ENCODE measurements around the gene HOXA5.

HOXA5 gene

DNA sequence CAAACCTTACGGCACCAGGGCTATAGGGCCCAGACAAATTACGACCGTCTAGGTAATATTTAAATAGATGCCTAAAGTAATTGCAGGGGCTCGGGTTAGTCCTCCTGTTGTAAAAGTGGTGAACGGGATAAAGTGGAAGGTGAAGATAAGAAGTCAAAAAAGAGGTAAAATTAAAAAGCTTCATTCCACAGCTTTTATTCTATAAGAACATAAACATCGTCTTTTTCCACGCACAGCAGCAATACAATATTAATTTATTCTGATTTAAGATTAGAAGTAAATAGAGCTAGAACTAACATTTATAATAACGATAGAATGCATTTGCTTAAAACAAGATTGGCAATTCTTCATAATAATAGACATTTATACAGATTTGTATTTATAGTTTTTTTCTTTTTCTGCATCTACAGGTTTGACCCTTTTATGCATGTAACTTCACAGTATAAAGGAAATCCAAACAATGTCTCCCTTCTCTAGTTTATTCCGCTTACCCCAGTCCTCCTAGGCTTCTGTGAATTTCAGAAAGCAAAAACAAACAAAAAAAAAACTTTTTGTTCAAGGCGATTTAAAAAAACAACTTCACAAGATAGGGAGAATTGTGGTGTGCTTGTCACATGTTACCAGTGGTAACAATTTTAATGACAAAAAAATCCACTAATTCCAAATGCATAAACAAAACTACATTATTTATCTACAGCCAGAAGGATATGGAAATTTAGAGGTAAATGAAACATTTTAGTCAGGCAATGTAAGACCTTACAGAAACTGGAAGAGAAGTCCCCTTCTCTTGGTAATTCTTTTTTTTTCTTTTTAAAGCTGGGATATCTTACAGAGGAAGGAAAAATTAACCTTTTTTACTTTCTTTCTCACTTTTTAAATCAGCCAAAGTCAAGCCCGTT is 27.2 kb upstream of the HOXA5 start:
- DNase-seq, result no peak

DNA sequence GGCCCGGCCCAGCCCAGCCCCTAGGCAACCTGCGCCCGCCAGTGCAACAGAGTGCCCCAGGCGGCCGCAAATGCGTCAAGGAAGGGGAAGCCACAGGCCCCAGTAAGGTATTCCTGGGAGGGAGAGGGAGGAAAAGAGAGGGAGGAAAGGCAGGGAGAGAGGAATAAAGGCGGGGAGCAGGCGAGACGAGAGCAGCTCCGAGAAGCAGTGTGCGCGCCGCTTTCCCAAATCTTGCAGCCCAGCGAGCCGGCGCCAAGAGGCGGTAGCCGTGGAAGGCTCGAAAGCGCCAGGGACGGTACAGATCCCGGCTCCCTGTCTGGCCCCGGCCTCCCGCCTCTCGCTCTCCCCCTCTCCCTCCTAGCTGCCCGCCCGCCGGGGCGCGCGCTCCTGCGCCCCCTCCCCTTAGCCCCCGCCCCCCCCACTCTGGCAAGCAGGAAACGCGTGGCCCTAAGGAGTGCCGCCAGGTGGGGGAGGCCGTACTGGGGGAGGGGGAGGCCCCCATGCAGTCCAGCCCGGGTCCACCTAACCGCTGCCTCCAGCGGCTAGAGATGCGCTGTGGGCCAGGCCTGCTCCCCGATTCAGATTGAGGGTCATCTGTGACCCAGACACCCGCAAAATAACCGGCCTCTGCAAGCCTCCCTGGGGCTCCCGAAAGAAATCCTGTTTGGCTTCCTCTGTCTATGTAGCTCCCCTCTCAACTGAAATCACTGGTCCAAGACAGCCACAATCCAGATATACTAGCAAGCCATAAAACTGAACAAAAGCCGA is 26.4 kb upstream of the HOXA5 start:
- DNase-seq, result peak; percentile 51

DNA sequence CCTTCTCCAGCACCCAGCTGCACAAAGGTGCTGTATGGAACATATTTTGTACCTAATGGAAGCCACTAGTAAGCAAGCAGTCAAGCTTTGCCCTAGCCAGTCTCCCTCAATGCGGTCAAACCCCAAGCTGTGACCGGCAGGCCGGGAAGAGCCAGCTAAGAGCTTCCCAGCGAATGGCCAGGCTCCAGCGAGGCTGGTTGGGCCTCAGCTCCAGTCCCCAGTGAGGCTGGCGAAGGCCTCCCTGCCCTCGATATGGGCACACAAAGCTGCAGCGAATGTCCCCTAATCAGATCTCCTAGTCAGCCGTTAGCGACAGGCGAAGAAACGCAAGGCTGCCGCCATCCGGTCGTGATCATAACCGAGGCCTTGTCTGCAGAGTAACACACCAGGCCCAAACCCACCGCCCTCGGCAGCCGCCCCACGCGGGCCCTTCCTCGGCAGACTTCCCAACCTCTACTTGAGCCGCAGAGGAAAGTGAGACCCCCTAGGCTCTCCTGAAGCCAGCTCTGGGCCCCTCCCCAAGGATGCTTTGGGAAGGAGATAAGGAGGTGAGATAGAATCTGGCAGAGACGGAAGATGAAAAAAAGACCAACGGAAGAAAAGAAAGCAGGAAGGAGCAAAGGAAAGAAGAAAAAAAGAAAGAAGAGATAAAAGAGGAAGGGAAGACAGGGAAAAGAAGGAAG is 24.9 kb upstream of the HOXA5 start:
- DNase-seq, result no peak

DNA sequence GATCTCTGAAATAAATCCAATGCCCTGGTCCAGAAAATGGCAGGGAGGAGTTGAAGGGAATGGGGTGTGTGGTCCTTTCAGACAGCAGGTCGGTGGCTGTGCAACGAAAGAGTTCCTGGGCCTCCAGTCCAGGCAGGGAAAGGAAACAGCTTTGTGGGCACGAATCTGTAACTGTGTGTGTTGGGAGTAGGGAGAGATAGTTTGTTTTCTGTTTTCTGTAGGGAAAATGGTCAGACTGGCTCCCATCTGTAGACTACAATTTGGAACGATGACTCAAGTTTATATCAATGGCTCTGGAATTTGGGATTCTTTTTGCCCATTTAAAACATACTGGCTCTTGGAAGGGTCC is 24.4 kb upstream of the HOXA5 start:
- no peak for DNase-seq

DNA sequence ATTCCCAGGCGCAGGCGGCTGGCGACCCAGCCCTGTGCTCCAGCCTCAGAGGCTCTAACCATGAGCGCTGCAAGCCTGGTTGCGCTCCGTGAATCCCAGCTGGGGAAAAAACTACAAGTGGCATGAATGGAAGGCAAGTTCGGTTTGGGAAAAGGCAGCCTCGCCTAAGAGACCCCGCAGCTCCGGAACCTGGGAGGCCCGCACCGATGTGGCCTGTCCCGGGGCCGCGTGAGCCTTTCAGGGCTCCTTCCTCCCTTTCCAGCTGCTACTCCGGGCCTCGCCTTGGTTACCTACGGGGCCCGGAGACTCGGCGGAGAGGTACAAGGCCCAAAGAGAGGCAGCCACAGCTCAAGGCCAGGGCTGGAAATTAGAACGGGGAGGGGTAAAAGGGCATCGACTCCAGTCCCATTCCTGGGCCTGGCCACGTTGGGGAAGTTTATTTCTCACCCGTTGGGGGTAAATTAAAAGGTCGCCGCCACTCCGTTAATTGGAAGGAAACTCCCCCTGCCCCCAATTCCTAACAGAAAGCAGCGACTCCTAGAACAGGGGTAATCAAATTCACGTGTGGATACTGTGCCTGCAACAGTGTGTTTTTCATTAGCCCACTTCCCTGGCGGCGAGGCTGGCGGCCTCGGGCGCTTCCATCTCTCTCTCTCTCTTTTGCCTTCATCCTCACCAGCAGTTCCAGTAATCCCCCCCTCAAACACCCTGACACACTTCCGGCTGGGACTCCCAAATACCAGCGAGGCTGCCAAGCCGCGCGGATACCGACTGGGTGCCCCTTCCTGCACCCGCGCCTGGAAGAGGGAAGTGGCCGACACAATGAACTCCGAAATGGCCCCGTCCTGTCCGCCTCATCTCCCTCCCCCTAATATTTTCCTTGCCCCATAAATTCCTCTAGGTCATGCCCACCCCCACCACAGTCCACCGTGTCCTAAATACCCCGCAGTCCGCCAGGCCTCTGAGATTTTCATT is 23.3 kb upstream of the HOXA5 start:
- DNase-seq, result no peak

DNA sequence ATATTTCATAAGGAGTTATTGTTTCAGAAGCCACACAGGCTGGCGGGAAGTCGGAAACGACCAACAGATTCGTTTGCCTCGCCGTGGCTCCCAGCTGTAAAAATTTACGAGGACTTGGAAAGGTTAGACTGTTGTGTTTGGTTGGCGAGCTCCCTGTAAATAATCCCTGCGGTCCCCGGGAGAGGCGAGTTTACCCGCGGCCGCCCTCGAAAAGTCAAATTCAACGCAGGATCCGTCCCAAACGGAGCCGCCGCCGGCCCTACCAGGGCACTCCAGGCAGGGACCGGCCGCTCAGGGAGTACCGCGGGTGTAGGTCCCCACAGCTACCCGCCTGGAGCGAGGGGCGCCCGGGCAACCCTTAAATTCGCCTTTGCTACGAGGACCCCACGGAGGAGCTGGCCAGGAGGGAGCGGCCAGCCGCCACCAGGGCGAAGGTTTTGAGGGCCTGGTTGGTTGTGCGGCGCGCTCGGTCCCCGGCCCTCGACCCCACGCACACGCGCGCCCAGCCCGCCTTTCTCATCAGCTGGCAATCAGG is 22.6 kb upstream of the HOXA5 start:
- DNase-seq, result no peak

DNA sequence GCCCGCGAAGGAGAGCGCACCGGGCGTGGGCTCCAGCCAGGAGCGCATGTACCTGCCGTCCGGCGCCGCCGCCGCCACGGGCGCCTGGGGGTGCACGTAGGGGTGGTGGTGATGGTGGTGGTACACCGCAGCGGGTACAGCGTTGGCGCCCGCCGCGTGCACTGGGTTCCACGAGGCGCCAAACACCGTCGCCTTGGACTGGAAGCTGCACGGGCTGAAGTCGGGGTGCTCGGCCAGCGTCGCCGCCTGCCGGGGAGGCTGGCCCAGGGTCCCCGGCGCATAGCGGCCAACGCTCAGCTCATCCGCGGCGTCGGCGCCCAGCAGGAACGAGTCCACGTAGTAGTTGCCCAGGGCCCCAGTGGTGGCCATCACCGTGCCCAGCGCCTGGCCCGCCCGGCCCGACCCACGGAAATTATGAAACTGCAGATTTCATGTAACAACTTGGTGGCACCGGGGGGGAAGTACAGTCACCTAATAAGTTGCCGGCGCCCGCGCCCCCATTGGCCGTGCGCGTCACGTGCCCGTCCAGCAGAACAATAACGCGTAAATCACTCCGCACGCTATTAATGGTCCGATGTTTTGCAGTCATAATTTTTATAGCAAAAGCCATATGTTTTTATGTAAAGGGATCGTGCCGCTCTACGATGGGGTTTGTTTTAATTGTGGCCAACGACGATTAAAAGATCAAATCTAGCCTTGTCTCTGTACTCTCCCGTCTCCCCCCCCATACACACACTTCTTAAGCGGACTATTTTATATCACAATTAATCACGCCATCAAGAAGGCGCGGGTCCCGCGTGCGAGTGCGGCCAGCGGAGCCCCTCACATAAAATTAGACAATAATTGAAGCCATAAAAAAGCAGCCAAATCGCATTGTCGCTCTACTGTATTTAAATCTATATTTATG is 21.9 kb upstream of the HOXA5 start, which contains the start of gene HOXA9:
Gene HOXA9, minus strand, starts transcription at position 449 of the 907 bp plus-strand sequence. Its CDS starts 80 bp downstream, at position 369.
- DNase-seq, result no peak

DNA sequence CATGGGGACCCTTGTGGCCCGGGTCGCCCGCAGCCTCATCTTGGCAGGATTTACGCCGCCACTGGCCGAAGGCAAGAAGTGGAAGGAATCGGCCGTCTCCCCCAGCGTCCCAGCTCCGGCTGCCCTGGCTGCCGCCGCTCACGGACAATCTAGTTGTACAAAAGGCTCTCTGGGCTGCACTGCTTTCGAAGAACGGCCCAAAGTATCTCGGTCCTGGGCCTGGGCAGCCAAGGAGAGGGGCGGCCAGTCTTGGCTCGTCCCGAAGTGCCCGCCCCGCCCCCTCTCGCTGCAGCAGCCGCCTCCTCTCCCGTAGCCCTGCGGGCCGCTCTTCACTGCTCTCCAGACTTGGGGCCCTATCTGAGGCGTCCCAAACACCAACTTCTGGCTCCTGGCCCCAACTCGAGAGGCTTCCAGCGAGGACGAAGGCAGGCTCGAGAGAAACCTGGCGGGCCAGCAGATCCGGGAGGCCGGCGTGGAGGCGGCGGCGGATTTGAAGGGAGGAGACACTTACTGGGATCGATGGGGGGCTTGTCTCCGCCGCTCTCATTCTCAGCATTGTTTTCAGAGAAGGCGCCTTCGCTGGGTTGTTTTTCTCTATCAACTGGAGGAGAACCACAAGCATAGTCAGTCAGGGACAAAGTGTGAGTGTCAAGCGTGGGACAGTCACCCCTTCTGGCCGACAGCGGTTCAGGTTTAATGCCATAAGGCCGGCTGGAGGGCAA is 21.0 kb upstream of the HOXA5 start:
- no peak for DNase-seq

DNA sequence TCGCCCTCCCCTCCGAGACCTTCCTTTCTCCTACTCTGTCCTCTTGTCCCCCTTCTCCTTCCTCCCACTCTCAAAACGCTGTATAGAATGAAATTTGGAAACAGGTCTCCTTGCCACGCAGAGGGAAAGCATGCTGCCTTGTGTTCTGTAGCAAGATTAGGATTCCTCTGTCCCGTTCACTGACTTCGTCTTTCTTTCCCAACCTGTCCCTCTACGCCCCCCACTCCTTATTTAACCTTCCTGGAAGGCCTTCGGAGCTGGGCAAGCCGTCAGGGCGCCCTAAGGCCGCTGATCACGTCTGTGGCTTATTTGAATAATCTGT is 20.5 kb upstream of the HOXA5 start:
- no peak for DNase-seq

DNA sequence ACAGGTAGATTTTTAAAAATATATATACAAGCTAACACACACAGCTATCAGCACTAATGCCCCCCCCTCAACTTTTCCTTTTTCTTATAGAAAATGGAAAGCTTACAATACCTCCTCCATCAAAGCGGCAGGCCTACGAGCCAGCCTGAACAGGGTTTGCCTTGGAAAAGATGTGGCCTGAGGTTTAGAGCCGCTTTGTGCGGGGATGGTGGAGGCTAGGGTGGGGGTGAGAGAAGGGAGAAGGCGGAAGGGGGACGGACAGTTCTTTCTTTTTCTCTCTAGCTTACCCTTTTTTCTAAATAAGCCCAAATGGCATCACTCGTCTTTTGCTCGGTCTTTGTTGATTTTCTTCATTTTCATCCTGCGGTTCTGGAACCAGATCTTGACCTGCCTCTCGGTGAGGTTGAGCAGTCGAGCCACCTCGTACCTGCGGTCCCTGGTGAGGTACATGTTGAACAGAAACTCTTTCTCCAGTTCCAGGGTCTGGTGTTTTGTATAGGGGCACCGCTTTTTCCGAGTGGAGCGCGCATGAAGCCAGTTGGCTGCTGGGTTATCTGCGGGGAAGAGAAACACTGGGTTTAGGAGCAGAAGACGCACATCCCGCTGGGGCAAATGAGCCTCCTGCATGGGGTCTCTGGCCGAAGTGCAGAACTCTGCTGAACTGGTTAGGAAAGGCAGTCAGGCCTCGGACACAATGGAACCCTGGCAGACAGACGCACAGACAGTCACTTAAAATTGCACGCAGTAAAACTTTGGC is 20.0 kb upstream of the HOXA5 start:
- no peak for DNase-seq

DNA sequence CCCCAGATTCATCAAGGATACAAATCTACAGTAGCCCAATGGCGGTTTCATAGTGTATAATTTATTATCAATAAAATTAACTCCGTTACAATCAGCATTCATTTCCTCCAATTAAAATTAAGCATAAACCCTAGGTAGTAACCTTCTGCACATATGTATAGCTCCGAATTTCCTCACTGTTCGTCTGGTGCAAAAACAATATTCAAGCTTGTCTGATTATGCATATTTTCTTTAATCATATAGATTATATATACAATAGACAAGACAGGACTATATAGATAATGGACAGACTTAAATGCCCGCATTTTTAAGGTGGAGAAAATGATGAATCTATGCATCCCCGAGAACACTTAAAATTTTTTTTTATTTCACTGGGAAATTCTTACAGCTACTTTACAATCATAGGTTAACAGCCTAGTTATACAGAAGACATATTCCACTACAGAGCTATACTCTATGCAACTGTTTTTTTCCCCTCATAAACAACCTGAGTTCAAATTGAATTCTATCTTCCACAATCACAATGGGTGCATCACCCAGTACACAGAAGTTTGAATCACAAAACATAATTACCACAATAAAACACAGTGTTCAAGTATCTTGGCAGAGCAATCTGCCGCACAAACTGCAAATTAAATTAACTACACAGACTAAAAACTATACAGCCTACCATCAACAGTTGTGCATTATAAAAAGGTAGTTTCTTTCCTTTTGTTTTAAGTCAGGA is 19.2 kb upstream of the HOXA5 start:
- DNase-seq, result no peak

DNA sequence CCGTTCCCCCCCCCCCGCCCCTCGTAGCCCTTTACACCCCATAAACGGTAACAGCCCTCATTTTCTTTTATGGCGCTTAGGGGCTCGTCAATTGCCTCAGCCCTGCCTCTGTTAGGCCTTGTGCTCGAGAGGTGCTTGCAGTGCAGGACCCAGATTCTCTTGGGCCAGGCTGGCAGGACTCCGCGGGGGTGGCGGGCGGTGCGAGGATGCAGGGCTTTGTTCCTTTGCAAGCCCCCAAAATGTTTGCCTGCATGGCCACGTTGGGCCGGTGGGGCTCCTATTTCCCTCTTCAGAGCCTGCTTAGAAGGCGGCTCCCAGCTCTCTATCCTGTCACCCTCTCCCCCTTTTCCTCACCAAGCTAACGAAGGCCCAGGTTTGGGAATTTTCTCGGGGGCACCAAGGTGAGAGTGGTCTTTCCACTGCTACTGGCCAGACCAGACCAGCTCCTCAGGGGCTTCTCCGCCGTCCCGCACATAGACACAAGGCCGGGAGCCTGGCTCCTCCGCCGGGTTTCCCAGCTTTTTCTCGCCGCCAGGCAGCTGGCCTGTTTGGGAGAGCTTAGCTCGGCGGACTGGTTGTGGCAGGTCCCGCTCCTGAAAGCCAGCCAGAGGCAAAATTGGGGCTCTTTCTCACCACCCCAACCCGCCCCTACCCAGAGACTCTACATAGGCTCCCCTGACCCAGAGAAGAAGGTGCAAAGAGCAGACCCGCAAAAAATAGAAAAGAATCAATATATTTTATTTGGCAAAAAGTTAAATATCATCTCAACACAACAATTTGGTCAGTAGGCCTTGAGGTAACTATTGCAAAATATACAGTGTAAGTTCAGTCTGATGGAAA is 18.5 kb upstream of the HOXA5 start:
- no peak for DNase-seq

DNA sequence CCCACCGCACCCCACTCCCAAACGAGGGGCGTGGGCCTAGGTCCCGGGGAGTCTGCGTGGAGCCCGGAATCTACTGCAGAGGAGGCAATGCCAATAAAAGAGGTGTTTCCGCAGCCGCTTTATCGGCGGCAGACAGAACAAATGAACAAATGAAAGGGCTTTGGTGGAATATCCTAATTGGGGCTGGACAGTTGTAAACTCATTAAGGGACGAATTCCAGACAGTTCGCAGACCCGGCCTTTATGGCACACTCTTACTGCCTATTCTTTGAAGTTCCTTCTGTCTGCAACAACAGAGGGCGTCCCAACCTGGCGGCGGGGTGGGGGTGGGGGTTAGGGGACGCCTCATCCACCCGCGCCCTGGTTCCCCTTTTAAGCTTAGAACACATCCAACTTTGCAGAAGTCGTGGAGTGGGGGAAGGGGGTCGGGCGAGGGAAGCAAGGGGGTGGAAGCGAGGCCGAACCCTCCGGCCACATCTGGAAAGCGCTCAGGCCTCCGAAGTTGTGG is 17.8 kb upstream of the HOXA5 start:
- no peak for DNase-seq

DNA sequence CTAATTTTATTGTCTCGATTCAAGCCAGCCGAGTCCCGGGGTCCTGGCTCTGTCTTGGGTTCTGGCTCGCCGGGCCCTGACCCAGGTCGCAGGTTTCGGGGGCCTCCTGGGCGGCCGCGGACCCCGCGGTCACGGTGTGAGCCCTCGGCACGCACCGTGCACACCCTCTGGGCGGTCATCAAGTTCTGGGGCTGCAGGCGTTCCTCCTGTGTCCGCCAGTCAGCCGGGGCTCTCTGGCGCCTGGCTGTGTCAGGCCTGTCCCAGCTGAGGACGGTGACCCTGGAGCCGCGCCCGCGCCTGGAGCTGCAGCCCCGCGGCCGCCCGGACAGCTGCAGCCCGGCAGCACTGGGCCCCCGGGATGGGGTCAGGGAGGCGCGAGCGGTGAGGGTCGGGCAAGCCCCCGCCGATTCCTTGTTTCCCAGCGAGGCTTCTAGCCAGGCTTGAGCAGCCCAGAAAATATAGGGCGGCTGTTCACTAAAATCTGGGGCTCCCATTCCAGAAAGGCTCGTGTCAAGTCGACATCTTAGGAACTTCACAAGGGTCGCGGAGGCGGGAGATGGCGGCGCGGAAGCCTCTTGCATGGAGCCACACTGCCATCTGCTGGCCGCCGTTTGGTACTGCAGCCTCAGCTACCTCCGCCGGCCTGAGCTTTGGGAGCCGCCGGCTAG is 17.2 kb upstream of the HOXA5 start:
- peak; percentile 62 for DNase-seq

DNA sequence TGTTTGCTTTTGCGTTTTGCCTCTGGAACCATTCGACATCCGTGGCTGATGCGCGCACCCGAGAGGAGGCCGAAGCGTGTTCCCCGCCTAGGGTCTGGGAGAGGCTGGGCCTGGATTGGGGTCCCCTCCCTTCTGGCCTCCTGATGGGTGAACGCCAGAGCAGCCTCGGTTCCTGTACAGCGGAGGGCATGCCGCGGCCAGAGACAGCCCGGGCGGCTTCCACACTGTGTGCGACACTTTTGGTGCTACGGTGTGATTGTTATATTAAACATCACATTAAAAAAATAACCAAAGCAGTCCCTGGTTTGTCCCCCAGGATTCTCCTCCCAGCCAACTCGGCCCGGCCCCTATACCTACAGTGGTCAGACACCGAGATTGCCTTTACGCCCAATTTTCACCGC is 16.7 kb upstream of the HOXA5 start:
- DNase-seq, result no peak

DNA sequence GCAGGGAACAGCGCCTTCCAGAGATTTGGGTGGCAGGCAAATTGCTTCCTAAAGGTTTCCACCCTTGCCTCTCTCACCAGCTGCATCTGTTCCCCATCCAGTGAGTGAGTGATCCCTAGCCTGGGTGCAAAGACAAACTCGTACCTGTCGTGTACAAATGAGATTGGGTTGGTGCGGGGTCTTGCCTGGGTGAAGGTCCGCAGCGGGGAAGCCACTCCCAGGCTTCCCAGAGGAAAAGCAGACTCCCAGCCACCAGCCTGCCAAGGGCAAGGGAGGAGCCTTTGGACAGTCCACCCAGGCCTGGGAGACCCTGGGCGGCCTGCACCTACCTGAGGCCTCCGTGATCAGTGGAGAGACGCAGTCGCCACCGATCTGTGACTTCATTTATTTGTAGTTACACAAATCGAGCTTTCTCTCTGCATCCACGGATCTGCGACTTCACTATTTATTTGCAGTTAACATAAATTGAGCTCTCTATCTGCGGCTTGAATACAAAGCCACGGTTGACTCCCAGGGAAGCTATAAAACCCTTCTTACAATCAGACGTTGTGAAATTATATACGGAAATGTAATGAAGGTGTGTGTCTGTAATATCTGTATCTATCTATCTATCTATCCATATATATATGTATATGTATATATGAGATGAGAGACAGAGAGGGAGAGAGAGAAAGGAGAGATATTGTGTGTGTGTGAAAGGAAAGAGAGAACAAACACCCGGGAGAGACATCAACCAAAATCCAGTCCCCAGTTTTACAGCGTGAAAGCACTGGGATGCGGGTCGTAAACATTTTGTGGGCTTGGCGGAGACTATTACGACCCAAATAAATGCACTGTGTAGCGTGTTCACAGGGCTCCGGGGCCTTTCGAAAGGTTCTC is 16.0 kb upstream of the HOXA5 start:
- DNase-seq, result no peak

Measured in NCI-H748 treated with DMSO at 0.1 percent for 48 hours (cell line).